Activated B cell treated with CpG ODN at 0.5 μM for 24 hours (primary cell): ENCODE results near the gene SLC22A5. TPM values are rescaled to one million over a fixed set of nuclear protein-coding genes. Genes with fewer than 3 reads are reported as not detected.

ENCODE experiments used
- ATAC-seq: fragments of 200-7000 bp; cut with Tn5 transposase; one replicate; pipeline ENCODE4 v1.10.0; 2021; ENCODE audit warnings: low read depth, mild to moderate bottlenecking, moderate library complexity
- CTCF ChIA-PET: fragments of 350-600 bp; sonication (Branson Sonifier 250); formaldehyde crosslinking; loops from one replicate; lab custom pipeline; 2021; ENCODE audit warnings: antibody characterized with exemption; lab: Charles Lee
- POLR2A ChIA-PET: fragments of 350-600 bp; sonication (Branson Sonifier 250); formaldehyde crosslinking; loops from one replicate; lab custom pipeline; 2021; ENCODE audit warnings: antibody characterized with exemption; lab: Charles Lee
- DNase-seq: peaks from one replicate; pipeline ENCODE4 v3.0.0; 2022
- H3K27ac Mint-ChIP-seq: one replicate; pipeline ENCODE4 v1.8.0; 2020; ENCODE audit warnings: mixed read lengths
- H3K27me3 Mint-ChIP-seq: one replicate; pipeline ENCODE4 v1.8.0; 2021; ENCODE audit warnings: mixed read lengths
- H3K36me3 Mint-ChIP-seq: one replicate; pipeline ENCODE4 v1.8.0; 2021; ENCODE audit warnings: low read depth, mixed read lengths
- H3K4me1 Mint-ChIP-seq: one replicate; pipeline ENCODE4 v1.8.0; 2021; ENCODE audit warnings: mixed read lengths
- H3K4me3 Mint-ChIP-seq: one replicate; pipeline ENCODE4 v1.8.0; 2020; ENCODE audit warnings: mild to moderate bottlenecking, mixed read lengths
- H3K9me3 Mint-ChIP-seq: one replicate; pipeline ENCODE4 v1.8.0; 2020; ENCODE audit warnings: mixed read lengths
- CTCF ChIP-seq: fragments of 200-600 bp; IDR thresholded peaks from one replicate; pipeline ENCODE4 v1.8.0; 2022; ENCODE audit warnings: antibody characterized with exemption, mild to moderate bottlenecking
- intact Hi-C: fragments of 100-400 bp; cut with micrococcal nuclease; formaldehyde crosslinking; loops from one replicate; pipeline ENCODE4 v1.15.1; 2024
- total RNA-seq: library from RNA; stranded (reverse); gene quantifications from 2 replicates; pipeline ENCODE4 v1.2.3, GENCODE V29; 2022

SLC22A5 gene
- total RNA-seq, 1 donor from 2014 or later = 6.6 TPM

- POLR2A ChIA-PET = no interaction called here
- intact Hi-C loops = loop anchor here (10.0 kb wide), 1 partner anchor 723 kb away; no protein-coding TSS in a partner anchor
- ATAC-seq (no peak), DNase-seq (no peak)
- Mint-ChIP-seq H3K36me3 (peaks cover 16% of the 10 kb centered on the region), H3K4me1 (peaks cover 19% of the 10 kb centered on the region), H3K9me3 (no peaks in the 10 kb centered on the region), H3K27me3 (no peaks in the 10 kb centered on the region), H3K4me3 (no peak overlapping the region), H3K27ac (no peak overlapping the region)
- TF ChIP-seq CTCF = no peak
- CTCF ChIA-PET = interaction anchor here (1.0 kb wide), 1 partner anchor 119 kb away, joined by 5 read pairs; no protein-coding TSS in a partner anchor
These were observed 12.1 kb downstream of the SLC22A5 start for GRCh38 chr5:132381614-132382013.

GRCh38 chr5:132383261-132383660, 13.8 kb downstream of the SLC22A5 start:
- H3K36me3 Mint-ChIP-seq = peaks cover 15% of the 10 kb centered on the region
- no peak overlapping the region for H3K27ac Mint-ChIP-seq
- ATAC-seq = no peak
- H3K4me1 Mint-ChIP-seq = peaks cover 26% of the 10 kb centered on the region
- H3K9me3 Mint-ChIP-seq = no peaks in the 10 kb centered on the region
- DNase-seq = no peak
- ChIA-PET POLR2A (interaction anchor here (0.9 kb wide), 1 partner anchor 107 kb away, joined by 3 read pairs; the partner anchor contains the start of gene IRF1), CTCF (interaction anchor here (0.6 to 9.2 kb wide), 4 partner anchors 15 to 437 kb away, joined by 3 to 253 read pairs (median 6); no protein-coding TSS in a partner anchor)
- H3K4me3 Mint-ChIP-seq = no peak overlapping the region
- intact Hi-C loops = loop anchor here (10.0 kb wide), 1 partner anchor 722 kb away; no protein-coding TSS in a partner anchor
- H3K27me3 Mint-ChIP-seq = no peaks in the 10 kb centered on the region
- TF ChIP-seq CTCF = no peak

GRCh38 chr5:132383984-132384383, 14.5 kb downstream of the SLC22A5 start:
- Mint-ChIP-seq H3K9me3 (no peaks in the 10 kb centered on the region), H3K4me1 (peaks cover 21% of the 10 kb centered on the region), H3K36me3 (peaks cover 9% of the 10 kb centered on the region), H3K27ac (no peak overlapping the region), H3K4me3 (no peak overlapping the region), H3K27me3 (no peaks in the 10 kb centered on the region)
- ChIA-PET POLR2A (no interaction called here), CTCF (interaction anchor here (0.9 to 9.2 kb wide), 4 partner anchors 117 to 436 kb away, joined by 3 to 253 read pairs (median 5); no protein-coding TSS in a partner anchor)
- no peak for DNase-seq
- intact Hi-C loops = loop anchor here (10.0 kb wide), 1 partner anchor 721 kb away; no protein-coding TSS in a partner anchor
- ATAC-seq = no peak
- no peak for TF ChIP-seq CTCF

- H3K27ac Mint-ChIP-seq = no peak overlapping the region
- no peaks in the 10 kb centered on the region for H3K27me3 Mint-ChIP-seq
- no peak for TF ChIP-seq CTCF
- no peaks in the 10 kb centered on the region for H3K9me3 Mint-ChIP-seq
- POLR2A ChIA-PET = interaction anchor here (4.9 kb wide), 1 partner anchor 117 kb away, joined by 34 read pairs; no protein-coding TSS in a partner anchor
- peaks cover 7% of the 10 kb centered on the region for H3K36me3 Mint-ChIP-seq
- H3K4me1 Mint-ChIP-seq = peaks cover 21% of the 10 kb centered on the region
- intact Hi-C loops = loop anchor here (1.0 to 10.0 kb wide), 7 partner anchors 112 to 720 kb away; no protein-coding TSS in a partner anchor
- H3K4me3 Mint-ChIP-seq = no peak overlapping the region
- ATAC-seq (no peak), DNase-seq (no peak)
- CTCF ChIA-PET = interaction anchor here (0.7 to 9.2 kb wide), 6 partner anchors 116 to 446 kb away, joined by 3 to 253 read pairs (median 5); partner anchors contain the start of gene SHROOM1
These were observed 15.1 kb downstream of the SLC22A5 start for GRCh38 chr5:132384506-132385050.
